ENCODE results near the gene PPIL1.
A peak's percentile ranks its signal among the peaks of the same experiment; 100 is the strongest.

The PPIL1 gene

DNA sequence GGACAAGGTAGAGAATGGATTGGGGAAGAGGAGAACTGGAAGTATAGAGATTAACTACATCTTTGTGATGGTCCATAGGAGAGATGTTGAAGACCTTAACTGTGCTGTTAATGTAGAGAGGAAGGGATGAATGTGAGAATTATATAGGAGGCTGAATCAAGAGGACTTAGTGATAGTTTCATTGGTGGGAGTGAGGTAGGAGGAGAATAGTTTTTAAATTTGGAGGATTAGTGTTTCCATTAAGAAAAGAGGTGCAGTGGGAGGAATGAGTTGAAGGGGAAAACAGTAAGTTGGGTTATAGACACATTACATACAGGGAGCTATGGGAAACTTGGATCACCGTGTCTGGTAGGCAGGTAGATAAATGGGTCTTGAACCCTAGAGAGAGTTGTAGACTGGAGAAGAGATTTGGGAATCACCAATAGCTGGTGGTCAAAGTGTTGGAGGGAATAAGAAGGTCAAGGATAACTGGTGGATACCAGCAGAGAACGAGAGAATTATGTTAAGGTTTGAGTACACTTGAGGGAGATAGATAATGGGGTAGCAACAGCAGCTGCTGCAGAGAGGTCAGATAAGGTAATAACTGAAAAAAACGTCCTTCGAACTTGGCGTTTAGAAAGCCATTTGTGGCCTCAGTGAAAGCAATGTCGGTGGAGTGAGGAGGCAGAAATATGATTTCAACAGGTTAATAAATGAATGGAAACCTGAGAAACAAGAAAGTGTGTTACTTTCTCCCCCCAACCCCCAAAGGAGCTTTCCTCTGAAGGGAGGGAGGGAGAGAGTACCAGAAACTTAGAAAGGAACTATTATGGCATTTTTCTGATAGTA is 14.3 kb upstream of the PPIL1 start:
- no peak for DNase-seq (ENCODE audit: low read depth)

DNA sequence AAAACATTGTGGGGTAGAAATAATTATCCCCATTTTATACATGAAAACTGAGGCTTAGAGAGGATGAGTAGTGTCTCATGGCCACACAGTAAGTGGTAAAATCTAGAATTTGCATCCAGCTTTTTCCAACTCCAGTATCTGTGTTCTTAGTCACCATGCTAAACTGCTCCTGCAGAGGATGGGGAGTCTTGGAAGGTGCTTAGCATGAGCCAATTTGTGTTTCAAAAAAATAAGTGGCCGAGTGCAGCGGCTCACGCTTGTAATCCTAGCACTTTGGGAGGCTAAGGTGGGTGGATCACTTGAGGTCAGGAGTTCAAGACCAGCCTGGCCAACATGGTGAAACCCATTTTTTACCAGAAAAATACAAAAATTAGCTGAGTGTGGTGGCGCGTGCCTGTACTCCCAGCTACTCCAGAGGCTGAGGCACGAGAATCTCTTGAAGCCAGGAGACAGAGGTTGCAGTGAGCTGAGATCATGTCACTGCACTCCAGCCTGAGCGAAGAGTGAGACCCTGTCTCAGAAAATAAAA is 13.6 kb upstream of the PPIL1 start:
- DNase-seq (ENCODE audit: low read depth), result no peak

DNA sequence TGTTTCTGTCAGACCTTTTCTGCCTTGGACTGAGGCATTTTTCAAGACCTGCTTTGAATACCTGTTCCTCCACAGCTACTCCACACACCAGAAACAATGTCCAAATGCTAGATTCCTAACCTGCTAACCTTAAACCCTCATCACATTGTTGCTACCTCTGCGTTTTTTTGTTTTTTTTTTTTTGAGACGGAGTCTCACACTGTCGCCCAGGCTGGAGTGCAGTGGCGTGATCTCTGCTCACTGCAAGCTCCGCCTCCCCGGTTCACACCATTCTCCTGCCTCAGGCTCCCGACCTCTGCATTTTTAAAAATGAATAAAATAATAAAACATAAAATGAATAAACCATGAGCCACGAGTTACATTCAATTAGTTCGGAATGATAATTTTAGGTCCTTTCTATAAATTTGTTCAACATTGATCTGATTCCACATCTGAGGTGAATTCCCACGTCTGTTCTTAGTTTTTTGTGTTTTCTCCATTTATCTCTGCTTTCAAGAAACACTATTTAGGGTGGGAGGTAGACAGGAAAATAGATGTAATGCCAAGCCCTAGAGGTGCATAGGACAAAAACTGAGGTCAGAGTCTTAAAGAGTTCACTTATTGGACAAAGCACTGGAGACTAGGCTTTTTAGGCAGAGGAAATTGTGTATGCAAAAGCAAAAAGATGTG is 12.5 kb upstream of the PPIL1 start:
- DNase-seq (ENCODE audit: low read depth), result no peak

DNA sequence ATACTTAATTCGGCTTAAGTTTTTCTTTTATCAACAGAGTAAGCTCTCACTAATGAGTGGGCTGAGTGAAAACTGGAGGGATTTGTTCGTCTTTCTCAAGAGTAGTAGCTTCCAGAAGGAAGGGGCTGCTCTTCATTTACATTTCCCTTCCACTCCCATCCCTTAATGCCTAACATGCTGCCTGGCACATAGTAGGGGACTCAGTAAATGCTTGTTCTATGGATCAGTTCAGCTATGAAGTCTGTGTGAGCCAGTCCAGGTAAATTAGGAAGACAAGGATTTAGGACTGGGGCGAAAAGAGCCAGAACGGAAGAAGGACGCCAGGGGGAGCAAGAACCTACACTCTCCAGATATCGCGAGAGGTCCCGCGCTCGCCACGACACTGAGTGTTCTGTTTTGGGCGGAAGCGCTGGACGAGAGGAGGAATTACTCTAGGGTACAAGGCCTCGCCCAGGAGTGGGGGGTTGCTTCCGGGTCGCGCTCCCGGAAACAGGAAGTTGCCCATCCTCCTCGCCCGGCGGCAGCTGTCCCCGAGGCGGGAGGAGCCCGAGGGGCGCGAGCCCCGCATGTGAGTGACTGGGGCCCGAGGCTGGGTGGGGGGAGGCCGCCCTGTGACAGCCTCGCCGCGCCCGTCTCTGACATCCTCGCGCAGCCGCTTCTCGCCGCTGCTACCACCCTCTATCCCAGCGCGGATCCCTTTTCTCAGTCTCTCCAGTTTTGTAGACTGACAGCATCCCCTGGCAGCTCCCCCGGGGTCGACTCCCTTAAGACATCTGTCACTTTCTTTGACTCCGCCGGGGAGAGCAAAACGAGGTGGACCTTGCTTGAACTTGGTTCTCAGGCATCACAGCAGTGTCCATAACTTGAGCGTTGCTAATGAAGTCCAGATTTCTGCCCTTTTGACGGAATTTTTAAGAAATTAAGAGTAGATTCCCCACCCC is 11.1 kb upstream of the PPIL1 start, which contains the start of gene C6orf89:
Gene C6orf89 (plus strand): TSS at position 492 of the 941 bp plus-strand sequence. CDS start 13,493 bp downstream, outside the sequence.
- DNase-seq (ENCODE audit: low read depth), result peak; percentile 96

GRCh38 chr6:36884610-36885009 is 10.0 kb upstream of the PPIL1 start:
- no peak for DNase-seq (ENCODE audit: low read depth)

DNA sequence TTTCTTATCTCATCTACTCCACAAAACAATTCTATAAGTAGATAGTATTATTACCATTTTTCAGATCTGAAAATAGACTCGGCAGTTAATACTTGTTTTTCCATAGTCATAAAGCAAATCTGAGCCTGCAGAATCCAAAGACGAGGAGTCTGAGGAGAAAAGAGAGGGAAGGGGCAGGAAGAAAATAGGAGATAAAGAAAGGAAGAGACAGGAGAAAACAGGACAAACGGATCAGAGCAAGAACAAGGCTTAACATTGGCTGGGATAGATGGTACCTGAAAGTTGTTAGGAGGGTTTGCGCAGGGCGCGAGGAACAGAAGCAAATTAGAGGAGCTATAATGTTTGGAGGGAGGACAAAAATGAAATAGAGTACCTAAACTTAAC is 639 bp upstream of the PPIL1 start:
- DNase-seq (ENCODE audit: low read depth), result no peak

GRCh38 chr6:36873612-36874442 is 776 bp downstream of the PPIL1 start:
- DNase-seq (ENCODE audit: low read depth), result no peak

DNA sequence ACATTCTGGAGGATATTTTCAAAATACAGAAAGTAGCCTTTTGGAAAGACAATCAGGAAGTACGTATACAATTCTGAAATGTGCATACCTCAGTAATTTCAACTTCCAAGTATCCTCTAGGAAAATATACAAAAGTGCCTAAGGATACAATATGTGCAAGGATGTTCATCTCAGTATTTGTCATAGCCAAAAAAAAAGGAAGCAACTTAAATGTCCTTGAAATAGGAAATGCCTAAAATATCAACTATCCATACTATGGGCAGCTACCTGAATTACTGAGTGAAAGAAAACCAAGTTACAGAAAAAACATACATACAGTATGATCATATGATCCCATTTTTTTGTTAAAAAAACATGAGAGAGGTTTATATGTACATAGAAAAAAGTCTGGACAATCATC is 1.5 kb downstream of the PPIL1 start:
- no peak for DNase-seq (ENCODE audit: low read depth)

GRCh38 chr6:36871686-36872085 is 2.9 kb downstream of the PPIL1 start:
- DNase-seq (ENCODE audit: low read depth), result no peak

DNA sequence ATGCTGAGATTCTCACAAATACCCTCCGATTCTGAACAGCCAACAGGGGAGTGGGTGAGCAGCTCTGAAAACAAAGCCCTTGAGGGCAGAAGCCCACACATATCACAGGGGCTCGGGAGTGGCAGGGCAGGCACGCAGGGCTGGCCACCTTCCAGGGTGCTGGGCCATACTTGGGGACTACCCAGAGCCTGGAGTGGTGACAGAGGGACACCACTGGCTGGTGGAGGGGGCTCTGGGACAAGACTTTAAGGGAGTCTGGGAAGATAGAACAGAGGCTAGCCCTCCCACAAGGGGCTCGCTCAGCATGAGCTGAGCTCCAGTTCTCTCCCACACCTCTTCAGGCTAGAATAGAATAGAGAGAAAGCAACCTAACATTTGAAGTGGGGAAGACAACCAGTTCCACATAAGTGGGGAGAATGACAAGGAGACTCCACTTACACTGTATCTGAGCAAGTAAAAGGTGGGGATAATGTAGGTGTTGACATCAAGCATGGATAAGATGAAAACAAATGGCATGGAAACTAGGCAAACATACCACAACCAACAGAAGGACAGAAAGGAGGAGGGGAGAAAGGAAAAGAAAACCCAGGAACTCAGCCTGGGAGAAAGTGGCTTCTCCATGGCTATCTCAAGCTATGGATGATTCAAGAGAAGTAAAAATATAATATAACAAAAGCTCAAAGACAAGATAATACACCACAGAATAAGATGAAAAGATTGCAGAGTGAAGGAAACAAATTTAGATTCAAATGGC is 7.0 kb downstream of the PPIL1 start:
- no peak for DNase-seq (ENCODE audit: low read depth)

GRCh38 chr6:36865835-36866234 is 8.8 kb downstream of the PPIL1 start:
- no peak for DNase-seq (ENCODE audit: low read depth)

- no peak for DNase-seq (ENCODE audit: low read depth)
Measured at GRCh38 chr6:36863670-36864540, 10.7 kb downstream of the PPIL1 start.

DNA sequence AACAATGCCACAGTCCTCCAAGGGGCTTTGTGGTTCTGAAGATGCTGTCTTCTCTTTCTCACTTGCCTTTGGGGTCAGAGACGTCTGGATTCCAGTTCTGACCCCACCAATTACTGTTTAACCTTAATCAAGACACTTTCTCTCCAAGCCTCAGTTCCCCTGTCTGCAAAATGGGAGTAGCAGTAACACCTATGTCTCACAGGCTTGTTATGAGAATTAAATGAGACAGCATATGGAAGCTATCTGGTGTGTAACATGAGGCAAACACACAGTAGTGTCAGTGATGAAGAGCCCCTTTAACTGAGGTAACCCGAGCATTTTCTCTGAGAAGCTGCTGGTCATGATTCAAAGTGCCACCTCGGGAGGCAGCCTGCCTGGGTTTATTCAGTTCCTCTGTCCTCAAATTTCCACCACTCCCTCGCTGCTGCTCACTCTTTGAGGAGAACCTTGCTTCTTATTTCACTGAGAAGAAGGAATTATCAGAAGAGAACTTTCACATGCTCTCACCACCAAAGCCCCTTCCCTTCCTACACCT is 11.7 kb downstream of the PPIL1 start:
- no peak for DNase-seq (ENCODE audit: low read depth)

GRCh38 chr6:36862164-36862847 is 12.3 kb downstream of the PPIL1 start:
- no peak for DNase-seq (ENCODE audit: low read depth)

GRCh38 chr6:36860126-36860525 is 14.5 kb downstream of the PPIL1 start:
- DNase-seq (ENCODE audit: low read depth), result no peak

- DNase-seq (ENCODE audit: low read depth), result no peak
Measured at GRCh38 chr6:36858407-36858981, 16.1 kb downstream of the PPIL1 start.

DNA sequence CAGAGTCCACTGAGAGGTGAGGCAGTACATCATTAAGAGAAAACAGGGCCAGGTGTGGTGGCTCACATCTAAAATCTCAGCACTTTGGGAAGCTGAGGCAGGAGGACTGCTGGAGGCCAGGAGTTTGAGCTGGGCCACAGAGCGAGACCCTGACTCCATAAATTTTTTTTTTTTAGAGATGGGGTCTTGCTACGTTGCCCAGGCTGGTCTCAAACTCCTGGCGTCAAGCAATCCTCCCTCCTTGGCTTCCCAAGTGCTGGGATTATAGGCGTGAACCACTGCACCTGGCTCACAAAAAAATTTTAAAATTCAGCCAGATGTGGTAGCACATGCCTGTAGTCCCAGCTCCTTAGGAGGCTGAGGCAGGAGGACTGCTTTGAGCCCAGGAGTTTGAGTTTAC is 17.3 kb downstream of the PPIL1 start:
- DNase-seq (ENCODE audit: low read depth), result no peak

DNA sequence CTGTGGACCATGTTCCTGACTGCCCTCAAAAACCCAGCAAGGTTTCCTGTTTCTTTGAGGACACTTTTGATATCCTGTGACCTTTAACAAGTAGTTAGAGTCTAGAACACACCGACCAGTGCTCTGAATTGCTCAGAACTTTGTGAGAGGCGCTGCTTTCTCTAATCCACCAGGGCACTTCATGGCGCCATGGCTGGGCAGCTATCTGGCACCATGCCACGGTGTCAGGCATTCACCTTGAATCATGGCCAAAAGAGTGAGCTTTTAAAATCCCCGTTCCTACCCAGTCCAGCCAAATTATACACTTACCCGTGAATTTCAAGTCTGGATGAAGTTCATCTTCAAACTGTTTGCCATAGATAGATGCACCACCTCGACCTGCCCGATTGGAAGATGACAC is 18.3 kb downstream of the PPIL1 start:
- no peak for DNase-seq (ENCODE audit: low read depth)

All from activated T-cell treated with anti-CD3 and anti-CD28 coated beads for 1 hour (primary cell).